SJCRH30 (cell line): Measurements from ENCODE around the gene RNF121. TPM values are rescaled to one million over a fixed set of nuclear protein-coding genes. Genes with fewer than 3 reads are reported as not detected.
"Not testable (repeated sequence)": the region's sequence is repeated elsewhere in the genome, so short reads cannot be mapped to it uniquely, and the experiment has no call there.

Experiments used
- DNase-seq, 2 experiments: peaks; one replicate each; pipeline ENCODE4 v3.0.0-alpha.2; 2015 to 2020
- H3K27ac ChIP-seq: fragments of 250-450 bp; sonication (Bioruptor Pico); 2 replicates; pipeline ENCODE4 v1.5.1; 2020; ENCODE audit warnings: mild to moderate bottlenecking, moderate library complexity
- H3K27me3 ChIP-seq: fragments of 250-450 bp; sonication (Bioruptor Pico); 2 replicates; pipeline ENCODE4 v1.5.1; 2020; ENCODE audit warnings: mild to moderate bottlenecking, moderate library complexity
- H3K36me3 ChIP-seq: fragments of 250-450 bp; sonication (Bioruptor Pico); 2 replicates; pipeline ENCODE4 v1.5.1; 2020; ENCODE audit warnings: mild to moderate bottlenecking, moderate library complexity
- H3K4me1 ChIP-seq: fragments of 250-450 bp; sonication (Bioruptor Pico); 2 replicates; pipeline ENCODE4 v1.5.1; 2020; ENCODE audit warnings: mild to moderate bottlenecking, moderate library complexity
- H3K4me3 ChIP-seq: fragments of 250-450 bp; sonication (Bioruptor Pico); 2 replicates; pipeline ENCODE4 v1.5.1; 2020; ENCODE audit warnings: mild to moderate bottlenecking, moderate library complexity
- H3K9me3 ChIP-seq: fragments of 250-450 bp; sonication (Bioruptor Pico); replicated peaks from 2 replicates; pipeline ENCODE4 v1.5.1; 2020; ENCODE audit warnings: mild to moderate bottlenecking, moderate library complexity
- total RNA-seq: library from RNA; depleted of rRNA; stranded (reverse); fragments of >200 nt; shearing (Covaris generic); gene quantifications from 2 replicates; pipeline ENCODE4 v1.2.3, GENCODE V29; 2014; rRNA removed

RNF121 gene
- total RNA-seq, result 29.1 and 34.6 TPM in 2 replicates

DNA sequence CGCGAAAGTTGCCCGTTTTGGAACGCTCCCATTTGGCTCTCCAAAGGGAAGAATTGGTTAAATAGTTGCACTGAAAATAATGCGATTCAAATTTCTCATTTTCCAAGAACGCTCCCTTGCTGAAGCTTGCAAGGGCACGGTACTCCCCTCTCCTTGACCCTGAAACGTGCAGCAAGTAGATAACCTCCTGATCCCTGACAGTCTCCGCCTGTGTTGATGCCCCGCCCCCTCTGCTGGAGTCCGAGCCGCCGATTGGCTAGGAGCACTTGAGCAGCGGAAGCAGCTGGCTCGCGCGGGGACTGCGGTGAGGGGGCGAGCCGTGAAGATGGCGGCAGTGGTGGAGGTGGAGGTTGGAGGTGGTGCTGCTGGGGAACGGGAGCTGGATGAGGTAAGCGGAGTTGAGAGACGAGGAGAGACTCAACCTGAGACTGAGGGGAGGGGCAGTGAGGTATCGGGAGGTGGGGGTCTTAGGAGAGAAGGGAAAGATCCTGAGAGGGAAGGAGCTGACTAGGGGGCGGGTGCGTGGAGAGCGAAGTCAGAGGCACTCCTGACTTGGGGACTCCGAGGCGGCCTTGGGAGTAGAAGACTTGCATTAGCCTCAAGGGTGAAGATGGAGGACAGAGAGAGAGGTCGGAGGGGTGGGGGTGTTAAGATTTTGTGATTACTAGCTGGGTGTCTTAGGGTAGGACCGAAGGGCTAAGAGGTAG lies at the start of gene RNF121:
RNF121 (plus strand) TSS at position 310 of the 707 bp plus-strand sequence; CDS start at position 326, 16 bp downstream.
- no peaks in the 10 kb centered on the region for H3K27me3 ChIP-seq

GRCh38 chr11:71885806-71886205 lies 43.0 kb upstream of the RNF121 start:
- not testable (repeated sequence) for H3K9me3 ChIP-seq, H3K36me3 ChIP-seq, H3K27ac ChIP-seq, H3K4me3 ChIP-seq, H3K4me1 ChIP-seq, DNase-seq, H3K27me3 ChIP-seq

More for the DNA sequence above, at the start of gene RNF121:
- no peaks in the 10 kb centered on the region for H3K36me3 ChIP-seq
- H3K27ac ChIP-seq, result peak within 1 kb of the TSS; percentile 100
- peaks cover 5% of the 10 kb centered on the region; the same call in 1 of the 2 replicates for H3K4me1 ChIP-seq
- peak; percentile 97 to 98 for DNase-seq
- H3K9me3 ChIP-seq, result no peaks in the 10 kb centered on the region
- peak within 1 kb of the TSS; percentile 96 for H3K4me3 ChIP-seq

- H3K9me3 ChIP-seq, H3K4me3 ChIP-seq, H3K36me3 ChIP-seq, H3K27ac ChIP-seq, DNase-seq, H3K27me3 ChIP-seq, H3K4me1 ChIP-seq: not testable (repeated sequence)
These were observed 40.4 kb upstream of the RNF121 start for GRCh38 chr11:71888335-71889010.

- H3K27ac ChIP-seq, H3K4me3 ChIP-seq, DNase-seq, H3K36me3 ChIP-seq, H3K27me3 ChIP-seq, H3K9me3 ChIP-seq, H3K4me1 ChIP-seq: not testable (repeated sequence)
These were observed 39.5 kb upstream of the RNF121 start for GRCh38 chr11:71889181-71889872.

- Histone ChIP-seq H3K27ac (no peak overlapping the region), H3K4me3 (no peak overlapping the region), H3K36me3 (no peaks in the 10 kb centered on the region), H3K4me1 (no peaks in the 10 kb centered on the region), H3K27me3 (no peaks in the 10 kb centered on the region), H3K9me3 (no peaks in the 10 kb centered on the region)
- no peak for DNase-seq
These were observed 32.9 kb upstream of the RNF121 start for GRCh38 chr11:71895961-71896360.

GRCh38 chr11:71901137-71901536 lies 27.7 kb upstream of the RNF121 start:
- not testable (repeated sequence) for H3K36me3 ChIP-seq, H3K9me3 ChIP-seq, H3K27ac ChIP-seq, H3K27me3 ChIP-seq, H3K4me3 ChIP-seq, H3K4me1 ChIP-seq
- DNase-seq, result peak; percentile 52 to 56

DNA sequence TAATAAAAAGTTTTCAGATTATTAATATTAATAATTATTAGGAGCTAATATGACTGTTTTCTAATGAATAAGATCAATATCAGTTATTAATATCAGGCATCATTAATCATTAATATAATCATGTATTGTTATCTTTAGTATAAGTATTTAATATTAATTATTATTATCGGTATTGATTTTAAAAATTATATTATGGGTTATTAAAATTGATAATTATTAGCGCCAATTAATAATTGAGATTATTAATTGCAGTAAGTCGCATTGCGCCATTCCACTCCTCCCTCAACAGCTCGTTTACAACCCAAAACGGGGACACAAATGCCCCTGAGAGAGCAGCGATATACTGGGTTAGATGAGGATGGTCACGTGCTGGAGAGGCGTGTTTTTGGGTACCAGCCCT lies 20.6 kb upstream of the RNF121 start:
- H3K27ac ChIP-seq, result no peak overlapping the region

DNA sequence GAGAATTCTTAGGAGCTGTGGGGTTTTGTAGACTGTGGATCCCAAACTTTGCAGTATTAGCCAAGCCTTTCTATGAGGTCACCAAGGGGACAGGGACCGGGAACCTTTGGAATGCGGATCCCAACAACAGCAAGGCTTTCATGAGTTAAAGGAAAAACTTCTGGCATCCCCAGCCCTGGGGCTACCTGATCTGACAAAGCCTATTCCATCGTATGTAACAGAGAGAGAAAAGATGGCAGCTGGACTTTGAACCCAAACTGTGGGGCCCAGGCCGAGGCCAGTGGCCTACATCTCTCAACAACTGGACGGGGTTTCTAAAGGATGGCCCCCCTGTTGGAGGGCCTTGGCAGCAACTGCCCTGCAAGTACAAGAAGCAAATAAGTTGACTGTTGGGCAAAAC lies 18.1 kb upstream of the RNF121 start:
- H3K36me3 ChIP-seq, H3K4me1 ChIP-seq, H3K27ac ChIP-seq, H3K9me3 ChIP-seq, H3K4me3 ChIP-seq, H3K27me3 ChIP-seq, DNase-seq: not testable (repeated sequence)

More for the DNA sequence above, 20.6 kb upstream of the RNF121 start:
- Histone ChIP-seq H3K4me3 (no peak overlapping the region), H3K36me3 (no peaks in the 10 kb centered on the region), H3K27me3 (no peaks in the 10 kb centered on the region), H3K9me3 (no peaks in the 10 kb centered on the region; the same call in 1 of the 2 replicates), H3K4me1 (no peaks in the 10 kb centered on the region)
- no peak for DNase-seq

GRCh38 chr11:71911321-71911985 lies 17.4 kb upstream of the RNF121 start:
- not testable (repeated sequence) for H3K27me3 ChIP-seq, DNase-seq, H3K9me3 ChIP-seq, H3K4me3 ChIP-seq, H3K27ac ChIP-seq, H3K4me1 ChIP-seq, H3K36me3 ChIP-seq

DNA sequence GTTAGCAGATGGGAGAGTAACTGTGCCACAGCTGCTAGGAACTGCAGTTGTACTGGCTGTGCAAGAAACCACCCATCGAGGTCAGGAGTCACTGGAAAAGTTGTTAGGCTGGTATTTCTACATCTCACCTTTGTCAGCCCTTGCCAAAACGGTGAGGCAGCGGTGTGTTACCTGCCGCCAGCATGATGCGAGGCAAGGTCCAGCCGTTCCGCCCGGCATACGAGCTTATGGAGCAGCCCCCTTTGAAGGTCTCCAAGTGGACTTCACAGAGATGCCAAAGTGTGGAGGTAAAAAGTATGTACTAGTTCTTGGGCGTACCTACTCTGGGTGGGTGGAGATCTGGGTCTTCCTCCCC lies 16.9 kb upstream of the RNF121 start:
- H3K4me1 ChIP-seq, H3K9me3 ChIP-seq, H3K27ac ChIP-seq, DNase-seq, H3K36me3 ChIP-seq, H3K27me3 ChIP-seq, H3K4me3 ChIP-seq: not testable (repeated sequence)

DNA sequence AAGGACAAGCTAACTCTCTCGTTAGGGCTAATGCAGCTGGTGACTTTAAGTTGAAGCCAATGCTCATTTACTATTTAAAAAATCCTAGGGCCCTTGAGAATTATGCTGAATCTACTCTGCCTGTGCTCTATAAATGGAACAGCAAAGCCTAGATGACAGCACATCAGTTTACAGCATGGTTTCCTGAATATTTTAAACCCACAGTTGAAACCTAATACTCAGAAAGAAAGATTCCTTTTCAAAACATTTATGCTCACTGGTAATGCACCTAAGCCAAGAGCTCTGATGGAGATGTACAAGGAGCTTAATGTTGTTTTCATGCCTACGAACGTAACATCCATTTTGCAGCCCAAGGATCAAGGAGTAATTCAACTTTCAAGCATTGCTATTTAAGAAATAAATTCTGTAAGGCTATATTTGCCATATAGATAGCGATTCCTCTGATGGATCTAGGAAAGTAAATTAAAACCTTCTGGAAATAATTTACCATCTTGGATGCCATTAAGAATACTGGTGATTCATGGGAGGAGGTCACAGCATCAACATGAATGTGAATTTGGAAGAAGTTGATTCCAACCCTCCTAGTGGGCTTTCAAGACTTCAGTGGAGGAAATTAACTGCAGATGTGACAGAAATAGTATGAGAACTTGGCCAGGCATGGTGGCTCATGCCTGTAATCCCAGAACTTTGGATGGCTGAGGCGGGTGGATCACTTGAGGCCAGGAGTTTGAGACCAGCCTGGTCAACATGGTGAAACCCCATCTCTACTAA lies 14.9 kb upstream of the RNF121 start:
- no peaks in the 10 kb centered on the region for H3K9me3 ChIP-seq
- no peaks in the 10 kb centered on the region for H3K36me3 ChIP-seq
- H3K4me3 ChIP-seq, result no peak overlapping the region
- H3K27ac ChIP-seq, result no peak overlapping the region
- DNase-seq, result no peak
- no peaks in the 10 kb centered on the region for H3K27me3 ChIP-seq
- H3K4me1 ChIP-seq, result no peaks in the 10 kb centered on the region

- no peak overlapping the region for H3K4me3 ChIP-seq
- no peaks in the 10 kb centered on the region for H3K27me3 ChIP-seq
- no peaks in the 10 kb centered on the region for H3K9me3 ChIP-seq
- H3K27ac ChIP-seq, result no peak overlapping the region
- H3K4me1 ChIP-seq, result no peaks in the 10 kb centered on the region
- H3K36me3 ChIP-seq, result no peaks in the 10 kb centered on the region
- DNase-seq, result no peak
These were observed 14.1 kb upstream of the RNF121 start for GRCh38 chr11:71914617-71915189.

DNA sequence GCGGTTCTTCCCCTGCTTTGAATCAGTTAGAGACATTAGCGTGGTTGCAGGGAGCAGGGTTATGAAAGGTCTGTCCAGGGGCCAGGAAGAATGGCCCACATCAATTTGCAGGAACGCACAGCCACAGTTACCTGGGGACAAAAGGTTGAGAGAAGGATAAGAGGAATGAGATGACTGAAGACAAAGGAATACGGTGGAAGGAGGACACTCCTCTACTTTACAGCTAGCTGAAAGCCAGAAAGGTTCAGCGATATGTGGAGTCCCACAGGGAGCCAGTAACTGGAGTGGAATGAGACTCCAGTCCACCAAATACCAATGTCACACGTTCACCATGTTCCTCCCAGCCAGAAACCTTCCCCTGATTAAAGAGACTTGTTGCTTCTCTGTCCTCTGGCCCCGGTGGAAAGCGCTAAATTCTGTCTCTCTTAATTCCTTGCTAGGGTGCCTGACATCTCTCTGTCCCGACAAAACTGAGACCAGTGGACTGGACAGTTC lies 11.2 kb upstream of the RNF121 start:
- no peak for DNase-seq
- H3K4me1 ChIP-seq, result no peaks in the 10 kb centered on the region
- no peaks in the 10 kb centered on the region for H3K27me3 ChIP-seq
- H3K4me3 ChIP-seq, result no peak overlapping the region
- no peak overlapping the region for H3K27ac ChIP-seq
- H3K36me3 ChIP-seq, result no peaks in the 10 kb centered on the region
- no peaks in the 10 kb centered on the region for H3K9me3 ChIP-seq
